Measurements from ENCODE around the gene ADAMTS12.

- TF ChIP-seq ZNF212 (CRISPR knock-in tag; IDR thresholded peaks at IDR 0.05): no peak
- no peak for TF ChIP-seq CTCF (IDR thresholded peaks at IDR 0.05 in 2 of 3, conservative IDR thresholded peaks at IDR 0.05 in 1 of 3; ENCODE audit: insufficient read depth in 2 of 3, low read depth in 1 of 3, low read length in 3 of 3)
- TF ChIP-seq BCLAF1 (IDR thresholded peaks at IDR 0.05; ENCODE audit: borderline replicate concordance in 1 of 2, control insufficient read depth in 1 of 2, low read depth in 2 of 2, low read length in 1 of 2): no peak
- TF ChIP-seq CHD7 (IDR thresholded peaks at IDR 0.05; ENCODE audit: low read depth, low read length): no peak
- no peak for TF ChIP-seq DLX4 (CRISPR knock-in tag; IDR thresholded peaks at IDR 0.05)
Measured at GRCh38 chr5:33649549-33650482, 242.0 kb downstream of the ADAMTS12 start.
